NCI-H187 treated with DMSO at 0.1 percent for 48 hours (cell line): ENCODE data around the gene RNU2-63P.
"Not testable (repeated sequence)": the region's sequence is repeated elsewhere in the genome, so short reads cannot be mapped to it uniquely, and the experiment has no call there.

Experiments used
- DNase-seq: peaks from one replicate; lab custom pipeline; 2025; lab: John Stamatoyannopoulos, UW

Gene RNU2-63P

GRCh38 chr2:88028931-88029330, 12.6 kb upstream of the RNU2-63P start:
- no peak for DNase-seq

- DNase-seq: no peak
Observed at GRCh38 chr2:88027697-88028389, 11.5 kb upstream of the RNU2-63P start.

GRCh38 chr2:88024509-88024908, 8.2 kb upstream of the RNU2-63P start:
- no peak for DNase-seq

GRCh38 chr2:88022669-88022921, 6.2 kb upstream of the RNU2-63P start:
- DNase-seq: no peak

DNA sequence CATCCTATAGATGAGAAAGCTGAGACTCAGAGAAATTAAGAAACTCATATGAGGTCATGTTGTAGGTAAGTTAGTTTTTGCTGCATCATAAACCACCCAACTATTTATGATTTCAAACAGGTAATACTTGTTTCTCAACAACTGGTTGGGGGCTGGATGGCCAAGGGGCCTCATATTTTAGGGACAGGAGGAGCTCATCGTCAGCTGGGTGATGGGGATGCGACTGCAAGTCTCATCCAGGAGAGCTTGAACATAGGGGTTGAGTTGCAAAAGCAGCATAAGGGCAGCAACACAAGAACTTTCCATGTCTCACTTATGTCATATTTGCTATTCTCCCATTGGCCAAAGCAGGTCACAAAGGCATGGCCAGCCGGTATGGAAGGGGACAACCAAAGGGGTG, 3.6 kb upstream of the RNU2-63P start:
- DNase-seq: no peak

- DNase-seq: no peak
Observed at GRCh38 chr2:88018909-88019308, 2.6 kb upstream of the RNU2-63P start.

- DNase-seq: not testable (repeated sequence)
Observed at GRCh38 chr2:88018077-88018805, 1.9 kb upstream of the RNU2-63P start.

GRCh38 chr2:88017780-88018038, 1.4 kb upstream of the RNU2-63P start:
- not testable (repeated sequence) for DNase-seq

DNA sequence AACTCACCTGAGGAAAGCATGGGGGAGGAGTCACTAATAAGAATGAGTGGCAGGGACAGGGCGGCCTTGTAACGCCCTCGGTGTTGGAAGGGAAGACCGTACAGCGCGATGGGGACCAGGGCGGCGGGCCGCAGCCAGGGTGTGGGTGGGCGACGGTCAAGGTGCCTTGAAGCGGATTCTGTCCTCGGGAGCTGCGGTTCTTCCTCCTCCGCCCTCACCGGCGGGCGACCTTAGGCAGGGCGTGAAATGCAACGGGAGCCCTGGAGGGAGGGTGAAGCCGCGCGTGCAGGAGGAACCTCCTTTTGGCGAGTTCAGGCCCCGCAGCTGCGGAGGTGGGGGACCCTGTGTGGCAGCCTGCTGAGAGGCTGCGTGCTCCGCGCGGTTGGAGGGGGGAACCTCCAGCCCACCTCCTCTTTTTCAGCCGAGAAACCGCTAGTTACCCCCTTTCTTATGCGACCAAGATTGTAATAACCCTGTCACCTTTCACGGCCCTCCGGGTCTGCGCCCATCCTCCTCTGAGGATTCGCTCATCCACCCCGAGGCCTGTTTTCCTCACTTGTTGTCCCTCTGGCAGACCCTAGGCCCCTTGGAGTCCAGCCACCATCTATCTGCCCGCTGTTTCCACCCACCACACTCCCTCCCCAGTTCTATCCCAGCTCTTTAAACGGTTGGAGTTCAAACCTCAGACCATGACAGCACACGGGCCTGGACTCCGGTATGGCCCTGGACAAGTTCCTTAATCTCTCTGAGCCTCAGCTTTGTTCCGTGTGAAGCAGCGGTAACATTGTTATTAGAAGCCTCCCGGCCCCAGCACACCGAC, 823 bp upstream of the RNU2-63P start:
- no peak for DNase-seq

DNA sequence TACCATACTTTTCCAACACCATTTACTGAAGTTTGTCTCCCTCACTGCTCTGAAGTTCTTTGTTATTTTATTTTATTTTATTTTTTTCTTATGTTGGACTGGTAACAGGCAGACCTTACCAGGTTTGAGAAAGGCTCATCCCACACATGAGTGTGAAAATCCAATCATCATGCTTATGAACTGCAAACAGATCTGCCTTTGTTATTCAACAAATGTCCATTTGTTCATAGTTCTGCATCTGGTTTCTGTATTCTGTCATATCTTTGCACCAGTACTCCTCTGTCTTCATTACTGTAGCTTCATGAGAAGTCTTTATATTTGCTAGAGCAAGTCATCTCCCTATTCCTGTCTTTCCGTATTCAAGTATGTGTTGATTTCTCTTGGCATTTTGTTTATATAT, 5.3 kb downstream of the RNU2-63P start:
- no peak for DNase-seq

DNA sequence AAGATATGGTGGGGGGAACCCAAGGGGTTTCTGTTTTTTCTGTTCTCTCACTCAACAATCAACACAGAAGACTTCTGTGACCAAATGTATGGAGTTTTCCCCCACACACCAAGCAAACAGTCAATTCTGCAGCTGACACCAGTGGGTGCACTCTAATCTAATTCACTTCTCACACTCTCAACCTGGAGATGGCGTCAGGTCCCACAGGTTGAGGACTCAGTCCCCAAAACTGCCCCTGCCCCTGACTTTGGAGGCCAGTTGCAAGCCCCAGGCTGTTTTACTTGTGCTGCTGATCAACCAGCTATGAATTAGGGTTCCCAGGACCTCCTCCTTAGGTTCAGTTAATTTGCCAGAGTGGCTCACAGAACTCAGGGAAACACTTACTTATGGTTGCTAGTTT, 6.2 kb downstream of the RNU2-63P start:
- no peak for DNase-seq

GRCh38 chr2:88006912-88007439, 9.4 kb downstream of the RNU2-63P start:
- no peak for DNase-seq

GRCh38 chr2:88005776-88006175, 10.6 kb downstream of the RNU2-63P start:
- no peak for DNase-seq

DNA sequence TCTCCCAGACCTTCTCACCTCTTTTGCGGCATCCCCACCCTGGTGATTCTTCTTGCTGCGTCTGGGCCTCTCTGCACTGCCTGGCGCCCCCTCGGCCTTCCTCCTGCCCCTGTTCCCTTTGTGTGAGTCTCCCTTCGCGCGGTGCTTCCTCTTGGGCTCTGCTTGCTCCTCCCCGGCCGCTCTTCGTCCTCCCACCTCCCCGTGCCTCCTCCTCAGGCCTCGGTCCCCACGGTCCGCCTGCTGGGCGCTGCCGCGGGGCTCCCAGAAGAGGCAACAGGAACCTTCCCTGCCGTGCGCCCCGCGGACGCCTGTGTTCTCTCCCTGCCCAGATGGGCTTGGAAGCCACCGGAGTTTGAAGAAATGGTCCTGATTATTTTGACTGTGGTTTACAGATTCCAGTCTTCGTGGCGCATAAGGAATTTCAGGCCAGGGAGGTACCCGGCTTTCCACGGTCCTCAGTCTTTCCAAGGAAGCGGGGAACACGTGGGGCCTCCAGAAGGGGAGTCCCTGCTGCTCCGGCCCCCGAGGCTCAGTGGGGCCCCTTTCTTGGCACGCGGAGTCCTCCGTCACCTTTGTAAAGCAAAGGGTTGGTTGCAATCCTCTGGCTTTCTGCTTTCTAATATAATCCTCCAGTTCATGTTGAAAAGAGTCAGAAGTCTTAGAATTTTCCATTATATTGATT, 13.1 kb downstream of the RNU2-63P start:
- no peak for DNase-seq

DNA sequence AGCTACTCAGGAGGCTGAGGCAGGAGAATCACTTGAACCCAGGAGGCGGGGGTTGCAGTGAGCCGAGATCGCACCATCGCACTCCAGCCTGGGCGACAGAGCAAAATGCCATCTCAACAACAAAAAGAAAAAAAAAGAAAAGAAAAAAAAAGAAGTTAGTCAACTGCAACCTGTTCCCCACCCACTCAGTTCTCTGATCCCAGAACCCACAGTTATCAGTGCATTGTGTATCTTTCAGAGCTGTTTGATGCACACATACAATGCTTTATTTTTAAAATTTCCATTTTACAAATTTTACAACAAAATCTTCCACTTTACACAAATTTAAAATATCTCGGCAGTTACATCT, 14.0 kb downstream of the RNU2-63P start:
- DNase-seq: no peak

DNA sequence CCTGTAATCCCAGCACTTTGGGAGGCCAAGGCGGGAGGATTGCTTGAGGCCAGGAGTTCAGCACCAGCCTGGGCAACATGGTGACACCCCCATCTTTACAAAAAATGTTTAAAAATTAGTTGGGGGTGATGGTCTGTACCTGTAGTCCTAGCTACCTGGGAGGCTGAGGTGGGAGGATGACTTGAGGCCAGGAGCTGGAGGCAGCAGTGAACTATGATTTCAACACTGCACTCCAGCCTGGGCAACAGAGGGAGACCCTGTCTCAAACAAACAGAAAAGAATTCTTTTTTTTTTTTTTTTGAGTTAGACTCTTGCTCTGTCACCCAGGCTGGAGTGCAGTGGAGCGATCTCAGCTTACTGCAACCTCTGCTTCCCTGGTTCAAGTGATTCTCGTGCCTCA, 15.9 kb downstream of the RNU2-63P start:
- not testable (repeated sequence) for DNase-seq

GRCh38 chr2:87996570-87996969, 19.8 kb downstream of the RNU2-63P start:
- no peak for DNase-seq

- no peak for DNase-seq
Observed at GRCh38 chr2:87995756-87996155, 20.6 kb downstream of the RNU2-63P start.

DNA sequence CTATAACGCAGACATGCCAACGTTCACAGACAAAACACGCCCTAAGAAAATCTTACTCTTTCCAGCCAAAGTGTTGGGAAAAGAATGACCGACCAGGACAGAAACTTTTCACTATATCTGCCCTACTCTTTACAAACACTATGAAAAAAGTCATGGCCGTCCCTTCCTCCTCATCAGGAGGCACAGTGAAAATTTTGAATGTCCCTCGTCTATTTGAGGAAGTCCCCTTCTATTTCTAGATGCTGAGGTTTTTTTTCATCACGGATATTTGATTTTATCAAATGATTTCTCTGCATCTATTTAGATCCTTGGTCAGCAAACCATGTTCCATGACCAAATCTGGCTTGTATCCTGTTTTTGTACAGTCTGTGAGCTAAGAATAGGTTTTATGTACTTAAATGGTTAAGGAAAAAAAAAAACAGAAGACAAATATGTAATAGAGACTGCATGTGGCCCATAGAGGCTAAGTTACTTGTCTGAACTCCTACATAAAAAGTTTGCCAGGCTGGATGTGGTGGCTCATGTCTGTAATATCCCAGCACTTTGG, 22.0 kb downstream of the RNU2-63P start:
- not testable (repeated sequence) for DNase-seq

DNA sequence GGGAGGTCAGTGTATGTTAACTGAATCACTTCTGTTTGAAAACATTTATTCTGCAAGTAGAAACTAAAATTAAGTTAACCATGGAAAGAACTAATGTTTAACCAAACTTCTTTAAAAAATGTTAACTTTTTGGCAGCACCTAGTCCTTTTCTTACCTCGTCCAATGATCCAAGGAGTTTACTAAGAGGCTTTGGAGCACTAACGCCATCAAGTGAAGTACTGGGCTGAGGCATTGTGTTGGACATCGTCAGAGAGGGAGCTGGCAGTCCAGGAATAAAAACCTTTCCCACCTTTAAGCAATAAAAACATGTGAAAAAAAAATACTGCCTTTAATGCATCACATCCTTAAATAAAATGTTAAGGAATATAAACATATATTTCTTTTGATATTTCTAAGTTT, 23.8 kb downstream of the RNU2-63P start:
- DNase-seq: not testable (repeated sequence)

GRCh38 chr2:87987473-87987872, 28.9 kb downstream of the RNU2-63P start:
- not testable (repeated sequence) for DNase-seq

DNA sequence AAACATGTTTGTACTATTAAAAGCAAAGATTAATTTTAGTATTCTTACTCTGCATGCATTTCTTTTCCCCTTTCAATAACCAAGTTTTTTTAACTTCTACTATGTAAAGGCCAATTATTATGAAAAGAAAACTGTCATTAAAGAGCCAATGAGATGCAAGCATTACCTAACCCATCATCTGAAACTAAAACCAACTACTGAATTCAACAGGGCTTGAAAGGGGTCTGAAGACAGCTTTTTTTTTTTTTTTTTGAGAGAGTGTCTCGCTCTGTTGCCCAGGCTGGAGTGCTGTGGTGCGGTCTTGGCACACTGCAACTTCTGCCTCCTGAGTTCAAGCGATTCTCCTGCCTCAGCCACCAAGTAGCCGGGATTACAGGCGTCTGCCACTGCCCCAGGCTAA, 30.4 kb downstream of the RNU2-63P start:
- DNase-seq: not testable (repeated sequence)
